Neural cell (in vitro differentiated cells): ENCODE results near the gene MTRFR.

Experiments used
- CTCF ChIP-seq: fragments of 450-650 bp; IDR thresholded peaks from 2 replicates; pipeline ENCODE4 v1.5.1; 2014; ENCODE audit warnings: antibody characterized with exemption, mild to moderate bottlenecking, moderate library complexity; ENCODE audit not compliant: poor library complexity, severe bottlenecking
- POLR2AphosphoS5 ChIP-seq: IDR thresholded peaks from 2 replicates; pipeline ENCODE4 v1.6.1; 2012
- REST ChIP-seq: IDR thresholded peaks from 2 replicates; pipeline ENCODE4 v1.6.1; 2012; ENCODE audit warnings: borderline replicate concordance
- SMC3 ChIP-seq: fragments of 450-650 bp; conservative IDR thresholded peaks from 2 replicates; pipeline ENCODE4 v1.6.1; 2014; ENCODE audit warnings: antibody characterized with exemption, mild to moderate bottlenecking, moderate library complexity; ENCODE audit not compliant: poor library complexity

- TF ChIP-seq CTCF (no peak), POLR2AphosphoS5 (no peak), REST (no peak), SMC3 (no peak)
These were observed 30.1 kb downstream of the MTRFR start for GRCh38 chr12:123263196-123263817.
